Kidney epithelial cell (primary cell): ENCODE results near the gene PHACTR3. TPM values are rescaled to one million over a fixed set of nuclear protein-coding genes. Genes with fewer than 3 reads are reported as not detected.

ENCODE experiments used
- DNase-seq: peaks from one replicate; pipeline ENCODE4 v3.0.0-alpha.2; 2010; ENCODE audit warnings: low read depth
- H3K27me3 ChIP-seq: 2 replicates; pipeline ENCODE4 v1.6.0; 2011; ENCODE audit warnings: low read length; ENCODE audit not compliant: control insufficient read depth, insufficient read depth
- H3K36me3 ChIP-seq: 2 replicates; pipeline ENCODE4 v1.5.1; 2011; ENCODE audit warnings: low read length; ENCODE audit not compliant: control insufficient read depth, insufficient read depth
- H3K4me3 ChIP-seq: 2 replicates; pipeline ENCODE4 v1.5.1; 2011; ENCODE audit warnings: low read depth, mild to moderate bottlenecking, control low read depth, low read length
- total RNA-seq: library from RNA; depleted of rRNA; stranded (reverse); fragments of >200 nt; gene quantifications from 2 replicates; pipeline ENCODE4 v1.2.3, GENCODE V29; 2015
- TF ChIP-seq, protein P1 (sequence below): IDR thresholded peaks from 2 replicates; pipeline ENCODE4 v1.5.1; 2011; ENCODE audit warnings: mild to moderate bottlenecking, moderate library complexity, low read length, control low read depth, inconsistent platforms; ENCODE audit not compliant: insufficient read depth, poor library complexity, severe bottlenecking

The PHACTR3 gene
- total RNA-seq, 1 donor from 2014 or later = not detected

DNA sequence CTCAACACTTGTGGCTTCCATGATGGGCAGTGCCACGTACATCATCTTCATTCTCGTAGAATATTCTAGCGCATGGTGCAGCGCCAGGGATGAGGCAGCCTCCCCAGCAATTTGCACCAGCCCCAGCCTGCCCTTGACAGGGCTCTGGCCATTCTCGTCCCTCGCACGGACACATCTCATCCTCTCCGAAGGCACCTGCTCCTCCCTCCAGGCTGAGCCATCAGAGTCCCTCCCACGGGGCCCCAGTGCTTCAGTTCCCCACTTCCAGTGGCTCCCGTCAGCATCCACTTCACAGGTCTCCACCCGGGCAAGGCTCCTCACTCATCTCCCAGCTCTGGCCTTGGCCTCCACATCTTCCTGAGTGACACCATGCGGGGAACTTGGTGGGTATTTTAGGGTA, 13.3 kb upstream of the PHACTR3 start:
- no peak for DNase-seq
- no peak overlapping the region for H3K4me3 ChIP-seq
- TF ChIP-seq, protein P1, sequence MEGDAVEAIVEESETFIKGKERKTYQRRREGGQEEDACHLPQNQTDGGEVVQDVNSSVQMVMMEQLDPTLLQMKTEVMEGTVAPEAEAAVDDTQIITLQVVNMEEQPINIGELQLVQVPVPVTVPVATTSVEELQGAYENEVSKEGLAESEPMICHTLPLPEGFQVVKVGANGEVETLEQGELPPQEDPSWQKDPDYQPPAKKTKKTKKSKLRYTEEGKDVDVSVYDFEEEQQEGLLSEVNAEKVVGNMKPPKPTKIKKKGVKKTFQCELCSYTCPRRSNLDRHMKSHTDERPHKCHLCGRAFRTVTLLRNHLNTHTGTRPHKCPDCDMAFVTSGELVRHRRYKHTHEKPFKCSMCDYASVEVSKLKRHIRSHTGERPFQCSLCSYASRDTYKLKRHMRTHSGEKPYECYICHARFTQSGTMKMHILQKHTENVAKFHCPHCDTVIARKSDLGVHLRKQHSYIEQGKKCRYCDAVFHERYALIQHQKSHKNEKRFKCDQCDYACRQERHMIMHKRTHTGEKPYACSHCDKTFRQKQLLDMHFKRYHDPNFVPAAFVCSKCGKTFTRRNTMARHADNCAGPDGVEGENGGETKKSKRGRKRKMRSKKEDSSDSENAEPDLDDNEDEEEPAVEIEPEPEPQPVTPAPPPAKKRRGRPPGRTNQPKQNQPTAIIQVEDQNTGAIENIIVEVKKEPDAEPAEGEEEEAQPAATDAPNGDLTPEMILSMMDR = no peak
- H3K36me3 ChIP-seq = no peaks in the 10 kb centered on the region
- no peaks in the 10 kb centered on the region for H3K27me3 ChIP-seq

DNA sequence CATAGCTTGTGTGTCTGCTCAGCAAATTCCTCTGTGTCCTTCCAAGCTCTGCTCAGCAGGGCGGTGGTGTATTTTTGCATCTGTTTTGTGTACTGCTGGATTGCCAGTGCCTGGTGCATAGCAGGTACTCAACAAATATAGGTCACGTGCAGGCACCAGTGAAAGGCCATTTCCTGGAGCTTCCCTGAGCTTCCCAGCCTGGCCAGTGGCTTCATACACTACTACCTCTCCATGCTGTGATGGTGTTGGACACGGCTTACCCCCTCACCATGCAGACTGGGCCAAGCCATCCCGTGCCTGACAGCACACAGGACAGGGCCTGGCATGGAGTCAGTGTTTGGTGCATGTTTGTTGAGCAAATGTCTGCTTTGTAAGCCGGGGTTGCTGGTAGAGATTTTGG, 7.7 kb upstream of the PHACTR3 start:
- TF ChIP-seq, protein P1 = no peak
- Histone ChIP-seq H3K36me3 (no peaks in the 10 kb centered on the region), H3K4me3 (no peak overlapping the region), H3K27me3 (peaks cover 4% of the 10 kb centered on the region)
- DNase-seq = no peak

DNA sequence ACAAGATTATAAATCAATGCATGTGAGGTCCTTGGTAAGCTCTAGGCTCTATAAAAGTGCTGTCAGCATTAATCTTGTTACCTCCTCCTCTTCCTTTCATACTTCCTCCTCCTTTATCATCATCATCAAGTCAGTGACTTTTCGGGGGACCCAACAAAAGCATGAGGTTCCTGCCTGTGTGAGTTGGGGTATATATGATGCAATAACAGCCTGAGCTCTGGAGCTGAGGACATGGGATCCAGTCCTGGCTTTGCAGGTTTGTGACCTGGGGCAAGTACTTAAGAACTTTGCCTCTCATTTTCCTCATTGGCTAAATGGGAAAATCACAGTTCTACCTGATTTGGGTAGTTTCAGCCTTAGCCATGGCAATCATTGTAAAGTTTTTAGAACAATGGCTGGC, 7.1 kb upstream of the PHACTR3 start:
- peaks cover 4% of the 10 kb centered on the region for H3K27me3 ChIP-seq
- no peak for DNase-seq
- TF ChIP-seq, protein P1 = no peak

DNA sequence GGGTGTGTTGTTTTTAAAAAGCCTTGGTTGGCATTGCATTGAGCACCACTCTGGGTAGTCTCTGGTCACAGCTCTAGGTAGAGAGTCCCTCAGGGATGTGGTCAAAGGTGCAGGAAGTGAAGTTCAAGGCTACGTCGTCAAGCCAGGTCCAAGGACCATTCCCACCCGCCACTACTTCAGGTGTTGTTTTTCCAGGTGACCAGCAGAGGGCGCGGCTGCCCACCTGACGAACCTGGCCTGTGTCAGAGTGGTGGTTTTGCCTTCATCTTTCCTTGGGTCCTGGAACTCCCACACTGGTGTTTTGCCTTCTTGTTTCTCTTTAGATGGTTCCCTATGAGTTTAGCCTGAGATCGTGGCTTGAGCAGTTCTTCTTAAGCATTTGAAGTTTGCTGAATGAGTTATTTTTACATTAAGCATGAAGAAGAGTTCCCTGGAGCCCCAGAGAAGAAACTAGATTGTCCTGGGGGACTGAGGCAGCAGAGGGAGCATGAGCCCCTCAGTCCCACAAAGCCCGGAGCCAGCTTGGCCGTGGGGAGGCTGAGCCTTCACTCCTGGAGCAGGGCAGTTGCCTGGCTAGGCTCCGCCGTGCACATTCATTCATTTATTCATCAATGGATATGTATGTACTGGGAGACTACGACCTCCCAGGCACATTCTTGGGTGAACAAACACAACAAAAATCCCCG, 5.6 kb upstream of the PHACTR3 start:
- Histone ChIP-seq H3K27me3 (peaks cover 14% of the 10 kb centered on the region), H3K4me3 (no peak overlapping the region), H3K36me3 (no peaks in the 10 kb centered on the region)
- DNase-seq = no peak
- TF ChIP-seq, protein P1 = peak; percentile 87

More for the DNA sequence above, 7.1 kb upstream of the PHACTR3 start:
- Histone ChIP-seq H3K36me3 (no peaks in the 10 kb centered on the region), H3K4me3 (no peak overlapping the region)

DNA sequence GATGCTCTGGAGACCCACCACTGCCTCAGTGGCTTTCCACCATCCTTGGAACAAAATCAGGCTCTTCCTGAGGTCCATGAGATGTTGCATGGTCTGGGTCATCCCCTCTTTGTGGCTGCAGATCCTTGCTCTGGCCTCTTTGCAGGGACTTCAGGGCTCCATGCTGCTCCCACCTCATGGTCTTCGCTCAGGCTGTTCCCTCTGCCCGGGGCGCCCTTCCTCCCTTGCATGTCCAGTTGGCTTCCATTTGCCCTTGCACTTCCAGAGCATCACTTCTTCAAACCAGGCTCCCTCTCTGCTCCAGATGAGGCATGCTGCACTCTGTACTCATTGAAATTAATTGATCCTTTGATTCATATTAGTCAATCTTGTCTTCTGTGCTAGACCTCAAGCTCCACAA, 4.4 kb upstream of the PHACTR3 start:
- no peak for DNase-seq
- TF ChIP-seq, protein P1 = no peak
- H3K27me3 ChIP-seq = peaks cover 24% of the 10 kb centered on the region

DNA sequence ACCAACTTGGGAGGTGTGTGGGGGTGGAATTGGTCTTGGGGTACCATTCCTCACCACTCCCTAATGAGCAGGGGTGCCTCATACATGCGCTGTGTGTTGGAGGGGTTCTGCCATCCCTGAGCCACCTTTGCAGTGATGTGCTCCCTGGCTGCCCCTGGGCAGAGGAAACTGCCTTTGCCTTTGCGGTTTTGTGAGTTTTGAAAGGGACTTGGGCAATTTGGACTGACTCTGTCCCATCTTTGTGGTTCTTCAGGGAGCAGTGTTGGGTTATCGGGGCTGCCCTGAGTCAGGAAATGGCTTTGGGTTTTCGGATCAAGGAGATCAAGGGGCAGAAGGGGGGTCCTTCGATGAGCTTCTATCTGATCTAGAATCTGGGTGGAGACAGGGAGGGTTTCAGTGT, 3.9 kb upstream of the PHACTR3 start:
- H3K36me3 ChIP-seq = no peaks in the 10 kb centered on the region
- no peak overlapping the region for H3K4me3 ChIP-seq
- H3K27me3 ChIP-seq = peaks cover 29% of the 10 kb centered on the region
- TF ChIP-seq, protein P1 = no peak
- no peak for DNase-seq

More for the DNA sequence above, 4.4 kb upstream of the PHACTR3 start:
- Histone ChIP-seq H3K36me3 (no peaks in the 10 kb centered on the region), H3K4me3 (no peak overlapping the region)
